Daoy (cell line): Measurements from ENCODE around the gene PNPLA5. TPM values are rescaled to one million over a fixed set of nuclear protein-coding genes. Genes with fewer than 3 reads are reported as not detected.
"Not testable (repeated sequence)": the region's sequence is repeated elsewhere in the genome, so short reads cannot be mapped to it uniquely, and the experiment has no call there.

Experiments
- DNase-seq: peaks from one replicate; pipeline ENCODE4 v3.0.0-alpha.2; 2015; ENCODE audit warnings: low read depth
- total RNA-seq: library from RNA; depleted of rRNA; stranded (reverse); fragments of >200 nt; shearing (Covaris generic); gene quantifications from 2 replicates; pipeline ENCODE4 v1.2.3, GENCODE V29; 2014

The PNPLA5 gene
- total RNA-seq, 1 experiment from 2014 or later = not detected

- DNase-seq = no peak
Measured at GRCh38 chr22:43881091-43882061, 10.4 kb downstream of the PNPLA5 start.

GRCh38 chr22:43880541-43880991 lies 11.2 kb downstream of the PNPLA5 start:
- no peak for DNase-seq

GRCh38 chr22:43879901-43880540 lies 11.8 kb downstream of the PNPLA5 start:
- no peak for DNase-seq

GRCh38 chr22:43878831-43879550 lies 12.8 kb downstream of the PNPLA5 start:
- DNase-seq = no peak

GRCh38 chr22:43878079-43878795 lies 13.6 kb downstream of the PNPLA5 start:
- no peak for DNase-seq

GRCh38 chr22:43876866-43877509 lies 14.8 kb downstream of the PNPLA5 start:
- no peak for DNase-seq

GRCh38 chr22:43869799-43870198 lies 22.0 kb downstream of the PNPLA5 start:
- DNase-seq = no peak

GRCh38 chr22:43869001-43869400 lies 22.8 kb downstream of the PNPLA5 start:
- DNase-seq = not testable (repeated sequence)

GRCh38 chr22:43867839-43868635 lies 23.8 kb downstream of the PNPLA5 start:
- peak; percentile 79 for DNase-seq

- no peak for DNase-seq
Measured at GRCh38 chr22:43862882-43863202, 29.0 kb downstream of the PNPLA5 start.

GRCh38 chr22:43862074-43862881 lies 29.5 kb downstream of the PNPLA5 start, which contains the start of gene SULT4A1:
SULT4A1 (minus strand) TSS chr22:43862513; CDS start chr22:43862382, 131 bp downstream.
- peak; percentile 53 for DNase-seq

GRCh38 chr22:43861529-43861928 lies 30.3 kb downstream of the PNPLA5 start:
- peak; percentile 52 for DNase-seq

- DNase-seq = peak; percentile 52
Measured at GRCh38 chr22:43860831-43861230, 31.0 kb downstream of the PNPLA5 start.

- DNase-seq = no peak
Measured at GRCh38 chr22:43860126-43860525, 31.7 kb downstream of the PNPLA5 start.

GRCh38 chr22:43859621-43860020 lies 32.2 kb downstream of the PNPLA5 start:
- no peak for DNase-seq

- no peak for DNase-seq
Measured at GRCh38 chr22:43859176-43859575, 32.6 kb downstream of the PNPLA5 start.

- DNase-seq = no peak
Measured at GRCh38 chr22:43858156-43858895, 33.5 kb downstream of the PNPLA5 start.

GRCh38 chr22:43857367-43857766 lies 34.4 kb downstream of the PNPLA5 start:
- DNase-seq = no peak

- DNase-seq = no peak
Measured at GRCh38 chr22:43855431-43855830, 36.4 kb downstream of the PNPLA5 start.
